Peyer's patch (tissue), 4 donors: ENCODE results near the gene PHF2. TPM values are rescaled to one million over a fixed set of nuclear protein-coding genes. Genes with fewer than 3 reads are reported as not detected.
"Not testable (repeated sequence)": the region's sequence is repeated elsewhere in the genome, so short reads cannot be mapped to it uniquely, and the experiment has no call there.

Experiments used
- DNase-seq, 3 donors: peaks; one replicate each; pipeline ENCODE4 v3.0.0-alpha.2; 2017 to 2019
- H3K27ac ChIP-seq, 4 donors: fragments of 200-600 bp; sonication (generic); one replicate each; pipeline ENCODE4 v1.5.1; 2016 to 2019
- H3K27me3 ChIP-seq, 2 donors: fragments of 200-600 bp; sonication (generic); one replicate each; pipeline ENCODE4 v1.5.1; 2019
- H3K36me3 ChIP-seq, 3 donors: fragments of 200-600 bp; sonication (generic); one replicate each; pipeline ENCODE4 v1.5.1; 2016 to 2019
- H3K4me1 ChIP-seq, 4 donors: fragments of 200-600 bp; sonication (generic); one replicate each; pipeline ENCODE4 v1.5.1; 2016 to 2019
- H3K4me3 ChIP-seq, 4 donors: fragments of 200-600 bp; sonication (generic); 1 replicate in 3 of 4; 2 replicates in 1 of 4; pipeline ENCODE4 v1.5.1; 2016 to 2019; ENCODE audit warnings: mild to moderate bottlenecking in 1 of 4
- H3K9me3 ChIP-seq, 4 donors: fragments of 200-600 bp; sonication (generic); one replicate each; pipeline ENCODE4 v1.5.1; 2016 to 2019; ENCODE audit warnings: mild to moderate bottlenecking in 1 of 4
- CTCF ChIP-seq, 6 experiments: fragments of 450-650 bp in 4 of 6; fragments of 200-600 bp in 2 of 6; sonication (generic) in 1 of 6; IDR thresholded peaks; one replicate each; pipeline ENCODE4 v1.5.1; 2017 to 2019; ENCODE audit warnings: antibody characterized with exemption in 6 of 6, mild to moderate bottlenecking in 3 of 6, moderate library complexity in 1 of 6
- POLR2A ChIP-seq, 2 donors: fragments of 450-650 bp; IDR thresholded peaks; one replicate each; pipeline ENCODE4 v1.5.1; 2017; ENCODE audit warnings: antibody characterized with exemption in 2 of 2, mild to moderate bottlenecking in 2 of 2, moderate library complexity in 2 of 2
- total RNA-seq, 4 donors: library from RNA; depleted of rRNA; stranded (reverse); fragments of >200 nt; gene quantifications; one replicate each; pipeline ENCODE4 v1.1.0, GENCODE V29; 2016

PHF2 gene
- total RNA-seq, 4 donors from 2014 or later, result 12.3 to 26.4 (median 19.5) TPM

- H3K4me1 ChIP-seq, result no peaks in the 10 kb centered on the region
- H3K27me3 ChIP-seq, result no peaks in the 10 kb centered on the region
- no peak overlapping the region for H3K27ac ChIP-seq
- H3K4me3 ChIP-seq, result no peak overlapping the region
- DNase-seq, result peak; percentile 3 to 31 (median 26)
- TF ChIP-seq POLR2A (IDR thresholded peaks at IDR 0.05) (no peak), CTCF (IDR thresholded peaks at IDR 0.05) (no peak)
- no peaks in the 10 kb centered on the region for H3K9me3 ChIP-seq
- H3K36me3 ChIP-seq, result peaks cover 0 to 37% (median 0%) of the 10 kb centered on the region in 3 donors
These were observed 92.0 kb downstream of the PHF2 start for GRCh38 chr9:93668261-93668871.

GRCh38 chr9:93669116-93669957, 93.0 kb downstream of the PHF2 start:
- Histone ChIP-seq H3K4me3 (no peak overlapping the region), H3K27me3 (no peaks in the 10 kb centered on the region), H3K9me3 (no peaks in the 10 kb centered on the region), H3K36me3 (peaks cover 0 to 38% (median 0%) of the 10 kb centered on the region in 3 donors), H3K27ac (no peak overlapping the region), H3K4me1 (no peaks in the 10 kb centered on the region)
- TF ChIP-seq POLR2A (IDR thresholded peaks at IDR 0.05) (no peak), CTCF (IDR thresholded peaks at IDR 0.05) (no peak)
- DNase-seq, result peak; percentile 13 to 38 (median 35)

- H3K27me3 ChIP-seq, result no peaks in the 10 kb centered on the region
- H3K36me3 ChIP-seq, result peaks cover 0 to 41% (median 0%) of the 10 kb centered on the region in 3 donors
- H3K4me3 ChIP-seq, result no peak overlapping the region
- H3K9me3 ChIP-seq, result no peaks in the 10 kb centered on the region
- no peaks in the 10 kb centered on the region for H3K4me1 ChIP-seq
- no peak overlapping the region for H3K27ac ChIP-seq
- DNase-seq, result peak; percentile 3 to 30 (median 23)
- TF ChIP-seq POLR2A (IDR thresholded peaks at IDR 0.05) (no peak), CTCF (IDR thresholded peaks at IDR 0.05) (no peak)
These were observed 93.5 kb downstream of the PHF2 start for GRCh38 chr9:93669958-93670207.

- Histone ChIP-seq H3K27me3 (no peaks in the 10 kb centered on the region), H3K4me3 (no peak overlapping the region), H3K27ac (no peak overlapping the region), H3K4me1 (no peaks in the 10 kb centered on the region), H3K36me3 (peaks cover 0 to 41% (median 0%) of the 10 kb centered on the region in 3 donors), H3K9me3 (no peaks in the 10 kb centered on the region)
- DNase-seq, result peak; percentile 3 to 41 (median 38)
- no peak for TF ChIP-seq CTCF (IDR thresholded peaks at IDR 0.05)
- no peak for TF ChIP-seq POLR2A (IDR thresholded peaks at IDR 0.05)
These were observed 94.0 kb downstream of the PHF2 start for GRCh38 chr9:93670208-93671019.

GRCh38 chr9:93671020-93671338, 94.6 kb downstream of the PHF2 start:
- DNase-seq, result peak in 2 of 3 donors; percentile 1 to 28
- H3K36me3 ChIP-seq, result peaks cover 0 to 40% (median 0%) of the 10 kb centered on the region in 3 donors
- no peaks in the 10 kb centered on the region for H3K27me3 ChIP-seq
- no peak overlapping the region for H3K27ac ChIP-seq
- TF ChIP-seq POLR2A (IDR thresholded peaks at IDR 0.05), result no peak
- no peak for TF ChIP-seq CTCF (IDR thresholded peaks at IDR 0.05)
- no peaks in the 10 kb centered on the region for H3K4me1 ChIP-seq
- no peak overlapping the region for H3K4me3 ChIP-seq
- H3K9me3 ChIP-seq, result no peaks in the 10 kb centered on the region

GRCh38 chr9:93672330-93673020, 96.1 kb downstream of the PHF2 start:
- DNase-seq, result peak in 1 of 3 donors; percentile 26
- H3K4me3 ChIP-seq, H3K27me3 ChIP-seq, H3K4me1 ChIP-seq, H3K27ac ChIP-seq, H3K9me3 ChIP-seq: not testable (repeated sequence)
- peaks cover 0 to 44% (median 0%) of the 10 kb centered on the region in 3 donors for H3K36me3 ChIP-seq
